HT-29 (cell line): ENCODE data around the gene ETNK1. TPM values are rescaled to one million over a fixed set of nuclear protein-coding genes. Genes with fewer than 3 reads are reported as not detected.
A peak's percentile ranks its signal among the peaks of the same experiment; 100 is the strongest.
"Not testable (repeated sequence)": the region's sequence is repeated elsewhere in the genome, so short reads cannot be mapped to it uniquely, and the experiment has no call there.

Experiments
- DNase-seq: peaks from one replicate; pipeline ENCODE4 v3.0.0-alpha.2; 2015; ENCODE audit warnings: low spot score
- total RNA-seq: library from RNA; depleted of rRNA; stranded (reverse); fragments of >200 nt; shearing (Covaris generic); gene quantifications from 2 replicates; pipeline ENCODE4 v1.2.3, GENCODE V29; 2014; rRNA removed

ETNK1 gene
- 47.1 and 52.3 TPM in 2 replicates for total RNA-seq

DNA sequence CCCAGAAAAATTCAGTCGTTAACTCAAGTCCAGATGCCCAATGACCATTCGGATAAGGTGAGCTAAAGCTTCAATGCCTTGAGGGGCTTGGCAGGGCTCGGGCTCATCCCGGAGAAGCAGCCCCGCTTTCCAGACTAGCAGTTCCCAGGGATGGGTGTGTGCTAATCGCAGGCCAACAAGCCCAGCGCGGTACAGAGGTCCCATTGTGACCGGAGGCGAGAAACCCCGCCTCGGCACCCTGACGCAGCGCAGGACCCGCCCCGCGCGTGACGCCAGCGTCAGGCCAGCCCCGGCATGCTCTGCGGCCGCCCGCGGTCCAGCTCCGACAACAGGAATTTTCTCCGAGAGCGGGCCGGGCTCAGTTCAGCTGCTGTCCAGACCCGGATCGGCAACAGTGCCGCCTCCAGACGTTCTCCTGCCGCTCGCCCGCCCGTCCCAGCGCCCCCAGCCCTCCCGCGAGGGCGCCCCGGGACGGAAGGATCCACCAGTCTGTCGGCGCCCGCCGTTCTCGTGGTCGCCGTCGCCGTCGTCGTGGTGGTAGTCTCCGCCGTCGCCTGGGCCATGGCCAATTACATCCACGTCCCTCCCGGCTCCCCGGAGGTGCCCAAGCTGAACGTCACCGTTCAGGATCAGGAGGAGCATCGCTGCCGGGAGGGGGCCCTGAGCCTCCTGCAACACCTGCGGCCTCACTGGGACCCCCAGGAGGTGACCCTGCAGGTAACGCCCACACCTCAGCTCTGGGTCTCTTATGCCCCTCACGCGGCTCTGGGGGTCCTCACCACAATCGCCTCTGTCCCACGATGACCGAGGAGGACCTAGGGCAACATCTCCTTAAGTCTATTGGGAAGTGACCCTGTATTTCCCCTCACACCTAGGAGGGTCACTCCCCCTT is at the start of gene ETNK1:
Gene ETNK1 (plus strand): TSS at position 302 of the 892 bp plus-strand sequence. CDS start 260 bp downstream, at position 562.
- DNase-seq: peak; percentile 99

- no peak for DNase-seq
Observed at GRCh38 chr12:22576065-22576464, 48.9 kb upstream of the ETNK1 start.

DNA sequence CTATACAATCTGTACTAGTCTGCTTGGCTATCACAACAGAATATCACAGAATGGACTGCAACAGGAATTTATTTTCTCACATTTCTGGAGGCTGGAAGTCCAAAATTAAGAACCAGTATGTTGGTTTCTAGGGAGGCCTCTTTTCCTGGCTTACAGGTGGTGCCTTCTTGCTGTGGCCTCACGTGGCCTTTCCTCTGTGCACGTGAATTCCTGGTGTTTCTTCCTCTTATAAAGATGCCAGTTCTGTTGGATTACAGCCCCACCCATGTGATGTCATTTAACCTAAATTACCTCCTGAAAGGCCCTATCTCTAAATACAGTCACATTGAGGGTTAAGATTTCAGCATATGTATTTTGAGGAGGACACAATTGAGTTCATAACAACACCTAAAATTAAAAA is 48.5 kb upstream of the ETNK1 start:
- no peak for DNase-seq

DNA sequence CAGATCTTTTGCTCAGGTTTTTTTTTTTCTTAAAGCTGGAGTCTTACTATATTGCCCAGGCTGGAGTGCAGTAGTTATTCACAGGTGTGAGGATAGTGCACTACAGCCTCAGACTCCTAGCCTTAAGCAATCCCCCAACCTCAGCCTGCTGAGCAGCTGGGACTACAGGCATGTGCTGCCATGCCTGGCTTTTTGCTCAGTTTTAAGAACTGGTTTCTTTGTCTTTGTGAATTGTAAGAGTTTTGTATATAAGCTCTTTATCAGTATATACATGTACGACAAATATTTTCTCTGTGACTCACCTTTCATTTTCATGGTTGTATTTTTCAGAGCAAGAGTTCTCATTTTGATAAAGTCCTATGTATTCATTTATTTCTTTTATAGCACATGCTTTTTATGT is 47.3 kb upstream of the ETNK1 start:
- DNase-seq: no peak

DNA sequence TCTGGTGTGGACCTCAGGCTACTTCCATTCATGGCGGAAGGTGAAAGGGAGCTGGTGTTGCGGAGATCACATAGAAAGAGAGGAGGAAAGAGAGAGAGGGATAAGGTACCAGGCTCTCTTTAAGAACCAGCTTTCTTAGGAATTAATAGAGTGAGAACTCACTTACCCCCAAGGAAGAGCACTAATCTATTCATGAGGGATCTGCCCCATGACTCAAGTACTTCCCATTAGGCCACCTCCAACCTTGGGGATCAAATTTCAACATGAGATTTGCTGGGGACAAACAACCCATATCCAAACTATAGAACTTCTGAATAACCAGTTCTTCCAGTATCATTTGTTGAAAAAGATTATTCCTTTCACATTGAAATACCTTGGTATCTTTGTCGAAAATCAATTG is 46.6 kb upstream of the ETNK1 start:
- no peak for DNase-seq

DNA sequence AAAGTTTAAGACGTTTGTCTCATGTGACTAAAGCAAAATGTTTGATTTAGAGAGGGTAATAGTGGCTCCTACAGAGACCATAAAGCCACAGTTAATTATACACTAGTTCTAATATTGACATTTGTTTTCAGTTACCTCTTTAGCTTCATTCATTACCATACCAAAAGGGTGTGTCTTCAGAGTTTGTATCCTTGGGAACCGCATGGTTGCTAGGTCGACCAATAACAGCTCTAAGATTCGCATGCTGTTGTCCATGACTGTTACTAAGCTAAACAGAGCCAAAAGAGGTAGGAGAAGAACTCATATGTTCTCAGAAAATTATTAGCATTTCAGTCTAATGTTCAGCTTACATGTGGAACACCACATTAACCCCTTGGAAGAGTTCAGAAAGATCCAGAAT is 36.2 kb upstream of the ETNK1 start:
- peak; percentile 66 for DNase-seq

DNA sequence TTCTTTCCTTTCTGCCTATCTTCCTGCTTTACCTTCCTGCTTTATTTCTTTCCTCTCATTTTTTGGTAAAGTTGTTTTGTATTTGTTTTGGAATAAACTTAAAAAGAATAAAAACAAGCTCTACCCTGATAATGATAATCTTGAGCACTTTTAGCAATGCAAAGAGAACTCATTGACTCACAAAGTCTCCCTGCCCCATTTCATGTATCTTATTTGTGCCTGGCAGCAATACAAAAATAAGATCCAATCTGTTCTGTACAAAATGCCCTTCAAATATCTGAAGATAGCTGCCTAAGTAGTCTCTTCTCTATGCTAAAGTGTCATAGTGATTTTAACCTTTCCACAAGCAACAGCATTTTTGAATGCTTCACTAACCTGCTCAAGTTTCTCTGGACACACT is 31.1 kb upstream of the ETNK1 start:
- DNase-seq: no peak

- not testable (repeated sequence) for DNase-seq
Observed at GRCh38 chr12:22597539-22597938, 27.4 kb upstream of the ETNK1 start.

GRCh38 chr12:22598141-22598762 is 26.7 kb upstream of the ETNK1 start:
- peak; percentile 25 for DNase-seq

- DNase-seq: peak; percentile 12
Observed at GRCh38 chr12:22598763-22599161, 26.2 kb upstream of the ETNK1 start.

GRCh38 chr12:22600181-22600580 is 24.8 kb upstream of the ETNK1 start:
- no peak for DNase-seq

GRCh38 chr12:22609501-22609900 is 15.5 kb upstream of the ETNK1 start:
- DNase-seq: no peak

DNA sequence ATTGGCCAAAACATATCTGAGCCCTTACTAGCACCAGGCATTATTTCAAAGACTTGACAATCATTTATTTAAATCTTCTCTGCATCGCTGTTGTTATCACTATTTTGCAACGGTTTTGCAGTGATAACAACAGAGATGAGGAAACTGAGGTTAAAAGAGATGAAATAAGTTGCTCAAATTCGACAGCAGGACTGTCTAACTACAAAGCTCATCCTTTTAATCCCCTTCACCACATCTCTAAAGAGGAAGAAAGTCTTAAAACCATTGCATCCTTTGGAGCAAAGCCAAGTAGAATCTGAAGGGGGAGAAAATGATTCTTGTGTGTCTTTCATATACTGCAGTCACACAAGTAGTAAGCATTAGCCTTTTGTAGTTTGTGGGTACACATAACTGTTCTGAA is 14.8 kb upstream of the ETNK1 start:
- no peak for DNase-seq

DNA sequence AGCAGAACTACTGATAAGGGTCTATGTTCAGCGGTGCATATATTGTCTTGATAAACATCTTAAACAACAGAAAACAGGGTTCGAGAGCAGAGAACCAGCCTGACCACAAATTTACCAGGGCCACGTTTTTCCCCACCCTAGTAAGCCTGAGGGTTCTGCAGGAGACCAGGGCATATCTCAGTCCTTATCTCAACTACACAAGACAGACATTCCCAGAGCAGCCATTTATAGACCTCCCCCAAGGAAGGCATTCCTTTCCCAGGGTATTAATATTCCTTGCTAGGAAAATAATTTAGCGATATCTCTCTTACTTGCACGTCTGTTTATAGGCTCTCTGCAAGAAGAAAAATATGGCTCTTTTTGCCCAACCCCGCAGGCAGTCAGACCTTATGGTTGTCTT is 12.1 kb upstream of the ETNK1 start:
- not testable (repeated sequence) for DNase-seq

DNA sequence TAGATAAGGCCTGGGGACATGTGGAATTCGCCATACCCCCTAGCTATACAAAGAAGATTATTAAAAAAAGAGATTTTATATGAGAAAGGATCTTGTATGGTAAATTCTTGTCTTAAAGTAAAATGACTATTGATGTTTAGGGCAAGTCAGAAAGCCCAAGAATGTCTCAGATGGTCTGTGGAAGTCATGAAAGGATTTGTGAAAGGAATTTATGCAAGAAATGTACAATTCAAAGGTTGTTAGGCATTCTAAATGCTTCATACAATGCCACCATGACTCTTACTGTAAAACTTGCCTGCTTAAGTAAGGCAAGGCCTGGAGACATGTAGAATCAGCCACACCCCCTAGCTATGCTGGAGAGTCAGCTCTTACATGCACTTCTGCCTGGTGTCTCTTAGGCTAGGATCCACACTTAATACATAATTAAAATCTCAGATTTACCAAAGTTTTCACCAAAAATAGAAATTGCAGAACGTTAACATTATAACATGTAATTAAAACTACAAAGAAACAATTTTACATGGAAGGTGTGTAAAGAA is 8.9 kb upstream of the ETNK1 start:
- no peak for DNase-seq

- DNase-seq: no peak
Observed at GRCh38 chr12:22617630-22618029, 7.3 kb upstream of the ETNK1 start.

DNA sequence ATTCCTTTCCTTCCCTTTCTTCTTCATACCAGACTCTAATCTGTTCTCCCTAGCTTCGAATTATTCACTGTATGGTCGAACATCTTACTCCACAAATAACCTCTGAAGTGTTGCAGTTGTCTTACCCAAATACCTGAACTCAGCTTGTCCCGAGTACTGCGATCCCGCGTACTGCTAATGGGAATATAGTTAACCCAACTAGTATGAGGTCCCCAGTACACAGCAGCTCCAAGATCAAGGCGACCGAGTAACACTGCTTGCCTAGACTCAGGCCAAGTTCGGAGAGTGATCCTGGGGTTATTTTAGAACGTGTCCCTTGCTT is 462 bp upstream of the ETNK1 start:
- DNase-seq: peak; percentile 91

- peak; percentile 90 for DNase-seq
Observed at GRCh38 chr12:22625762-22626294, 857 bp downstream of the ETNK1 start.

GRCh38 chr12:22626406-22626805 is 1.4 kb downstream of the ETNK1 start:
- DNase-seq: peak; percentile 63

DNA sequence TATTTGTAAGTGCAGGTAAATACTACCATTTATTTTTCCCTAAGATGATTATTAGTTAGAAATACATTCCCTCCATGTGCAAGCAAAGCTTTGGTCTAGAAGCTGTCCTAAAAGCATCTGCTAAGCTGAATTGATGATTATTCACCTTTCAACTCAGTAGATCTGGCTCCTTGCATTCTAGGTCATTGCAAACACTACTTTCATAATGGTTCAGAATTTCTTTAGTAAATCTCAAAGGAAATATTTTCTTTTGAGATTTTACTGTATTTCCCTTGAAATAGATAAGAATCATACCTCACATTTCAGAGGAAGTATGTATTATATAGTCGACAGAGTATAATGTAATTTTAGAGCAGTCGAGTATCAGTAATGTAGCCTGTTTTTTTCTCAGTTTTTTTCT is 2.4 kb downstream of the ETNK1 start:
- DNase-seq: no peak

DNA sequence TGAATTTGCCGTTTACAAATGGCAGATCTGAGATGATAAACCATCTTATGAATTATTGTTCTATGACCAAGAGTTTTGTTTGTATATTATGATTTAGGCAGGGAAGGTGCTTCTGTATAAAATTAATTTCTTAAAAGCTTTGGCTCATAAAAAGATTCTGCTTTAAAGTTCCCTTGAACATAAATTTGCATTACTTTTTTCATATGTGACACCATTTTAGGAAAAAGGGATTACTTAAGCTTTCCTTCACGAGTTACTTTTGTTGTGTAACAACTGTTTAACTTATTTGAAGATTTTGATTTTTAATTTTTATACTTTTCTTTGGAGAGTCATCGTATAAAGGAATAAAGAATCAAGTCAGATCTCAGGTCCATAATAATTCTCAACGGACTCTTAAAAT is 3.3 kb downstream of the ETNK1 start:
- DNase-seq: no peak

DNA sequence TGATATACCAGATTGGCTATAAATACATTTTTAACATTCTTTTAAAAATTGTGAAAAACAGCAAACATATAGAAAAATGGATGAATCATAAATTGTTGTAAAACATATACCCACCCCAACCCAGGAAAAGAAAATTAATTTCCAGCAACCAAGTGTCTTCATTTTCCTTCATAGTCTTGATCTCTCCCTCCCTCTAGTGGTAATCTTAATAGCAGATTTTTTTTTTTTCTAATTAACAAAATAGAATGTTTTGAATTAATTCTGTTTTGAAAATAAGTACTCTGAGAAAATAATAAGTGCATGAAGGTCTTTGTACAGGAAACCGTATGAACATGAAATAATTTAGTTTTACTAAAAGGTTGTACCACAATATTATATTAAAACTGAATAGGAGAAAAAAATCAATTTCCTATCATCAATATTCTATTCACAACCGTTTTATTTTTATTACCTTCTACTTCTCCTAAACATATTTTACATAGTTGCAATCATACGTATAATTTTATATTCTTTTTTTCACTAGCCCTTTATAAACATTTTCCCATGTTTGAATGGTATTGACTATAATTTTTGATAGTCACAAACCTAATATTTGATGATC is 7.0 kb downstream of the ETNK1 start:
- DNase-seq: peak; percentile 53
